Lung (tissue), 12 donors: ENCODE results near the gene MAEA. TPM values are rescaled to one million over a fixed set of nuclear protein-coding genes. Genes with fewer than 3 reads are reported as not detected.

Source experiments
- ATAC-seq: fragments of 200-7000 bp; cut with Tn5 transposase; one replicate; pipeline ENCODE4 v1.9.1; 2020; ENCODE audit warnings: moderate number of reproducible peaks; ENCODE audit not compliant: insufficient read depth, low FRiP score
- DNase-seq, 3 donors: peaks; one replicate each; pipeline ENCODE4 v3.0.0-alpha.2; 2013 to 2017
- H3K27ac ChIP-seq, 2 donors: one replicate each; pipeline ENCODE4 v1.5.1; 2013; ENCODE audit warnings: mild to moderate bottlenecking in 2 of 2, moderate library complexity in 2 of 2, control low read depth in 1 of 2, inconsistent platforms in 1 of 2, low read depth in 1 of 2, low read length in 1 of 2
- H3K27me3 ChIP-seq, 3 donors: one replicate each; pipeline ENCODE4 v1.5.1; 2013; ENCODE audit warnings: low read length in 2 of 3; ENCODE audit not compliant: control insufficient read depth in 3 of 3, insufficient read depth in 3 of 3
- H3K36me3 ChIP-seq, 4 donors: one replicate each; pipeline ENCODE4 v1.5.1; 2013; ENCODE audit warnings: low read length in 4 of 4, mild to moderate bottlenecking in 1 of 4, moderate library complexity in 1 of 4; ENCODE audit not compliant: control insufficient read depth in 4 of 4, insufficient read depth in 4 of 4
- H3K4me1 ChIP-seq, 5 donors: one replicate each; pipeline ENCODE4 v1.5.1; 2013; ENCODE audit warnings: low read length in 5 of 5, mild to moderate bottlenecking in 2 of 5, moderate library complexity in 1 of 5; ENCODE audit not compliant: control insufficient read depth in 5 of 5, insufficient read depth in 5 of 5
- H3K4me3 ChIP-seq: one replicate; pipeline ENCODE4 v1.5.1; 2013; ENCODE audit warnings: mild to moderate bottlenecking, control low read depth, moderate library complexity
- H3K9ac ChIP-seq, 2 donors: one replicate each; pipeline ENCODE4 v1.5.1; 2013; ENCODE audit warnings: low read length in 2 of 2, control low read depth in 1 of 2; ENCODE audit not compliant: insufficient read depth in 1 of 2
- H3K9me3 ChIP-seq, 4 donors: one replicate each; pipeline ENCODE4 v1.5.1; 2013; ENCODE audit warnings: low read length in 3 of 4, mild to moderate bottlenecking in 1 of 4, moderate library complexity in 1 of 4; ENCODE audit not compliant: control insufficient read depth in 4 of 4, insufficient read depth in 3 of 4
- CTCF ChIP-seq: IDR thresholded peaks from 2 replicates; pipeline ENCODE4 v1.5.1; 2012; ENCODE audit warnings: mild to moderate bottlenecking; ENCODE audit errors: control extremely low read depth, extremely low read depth
- WGBS, 2 donors: extraction: QIAGEN DNeasy Blood & Tissue Kit; methylation state at CpG; one replicate each; pipeline ENCODE4 v1.1.7; 2013; 5-methylcytosine and 5-hydroxymethylcytosine counted together
- polyA plus RNA-seq, 2 donors: library from polyadenylated mRNA; stranded (reverse); fragments of 200-250 nt; gene quantifications; one replicate each; pipeline ENCODE4 v1.2.1, GENCODE V29; 2013
- total RNA-seq, 2 donors: library from RNA; depleted of rRNA in 1 of 2; stranded (reverse); fragments of >200 nt in 1 of 2; gene quantifications; one replicate each; pipeline ENCODE4 v1.2.1, GENCODE V29; 2014 to 2021
- donor health status: control.
- donor health status: control.
- donor health status: Bipolar disorder and iron deficiency.
- donor health status: healthy.
- donor health status: DM: yes; HTN: yes; CAD: no.

Gene MAEA
- total and polyA plus RNA-seq, 4 donors: 39.7 to 67.4 (median 60.8) TPM

- WGBS, 2 donors: 86 to 91% methylated on average over 23 to 24 of the region's 24 CpGs
- Histone ChIP-seq H3K27me3 (no peaks in the 10 kb centered on the region), H3K4me3 (no peak overlapping the region), H3K9ac (no peak overlapping the region), H3K36me3 (peaks cover 5 to 38% (median 7%) of the 10 kb centered on the region in 4 donors), H3K4me1 (peaks cover 9 to 24% (median 11%) of the 10 kb centered on the region in 5 donors), H3K9me3 (no peaks in the 10 kb centered on the region), H3K27ac (peak overlapping the region in 1 of 2 donors; percentile 27)
- no peak for TF ChIP-seq CTCF
- ATAC-seq: no peak
- no peak for DNase-seq
These were observed 5.8 kb downstream of the MAEA start for GRCh38 chr4:1295405-1296055.

DNA sequence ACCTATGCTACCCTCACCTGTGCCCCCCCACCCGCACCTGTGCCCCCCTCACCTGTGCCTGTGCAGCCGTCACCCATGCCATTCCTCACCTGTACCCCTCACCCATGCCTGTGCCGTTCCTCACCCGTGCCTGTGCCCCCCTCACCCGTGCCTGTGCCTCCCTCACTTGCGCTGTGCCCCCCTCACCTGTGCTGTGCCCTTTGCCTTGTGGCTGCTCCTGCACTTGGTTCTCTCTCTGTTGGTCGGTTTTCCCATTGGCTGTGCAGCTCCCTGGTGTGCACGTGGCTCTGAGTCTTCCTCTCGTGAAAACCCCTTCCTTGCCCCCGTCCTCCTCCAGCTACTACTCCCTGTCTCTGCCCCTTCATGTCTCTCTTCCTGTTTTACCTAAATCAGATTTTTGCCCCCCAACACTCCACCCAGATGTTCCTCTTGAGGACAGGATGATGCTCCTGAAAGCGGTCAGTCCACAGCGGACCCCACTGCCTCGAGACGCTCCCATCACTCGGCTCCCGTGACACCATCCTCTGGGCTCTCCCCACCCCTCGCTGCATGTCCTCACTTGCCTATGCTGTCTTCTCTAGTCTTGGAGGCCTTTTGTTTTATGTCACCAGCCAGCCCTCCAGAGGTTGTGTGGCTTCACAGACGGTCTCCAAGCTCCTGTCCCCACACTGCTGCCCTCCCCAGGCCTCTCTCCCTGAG lies 6.8 kb downstream of the MAEA start:
- no peak for ATAC-seq
- no peak for DNase-seq
- Histone ChIP-seq H3K36me3 (peaks cover 5 to 41% (median 7%) of the 10 kb centered on the region in 4 donors), H3K4me1 (peaks cover 1 to 21% (median 3%) of the 10 kb centered on the region in 5 donors), H3K4me3 (no peak overlapping the region), H3K9me3 (no peaks in the 10 kb centered on the region), H3K27me3 (no peaks in the 10 kb centered on the region), H3K9ac (no peak overlapping the region), H3K27ac (no peak overlapping the region)
- TF ChIP-seq CTCF: no peak
- 89 to 92% methylated on average over 18 of the region's 18 CpGs for WGBS, 2 donors

DNA sequence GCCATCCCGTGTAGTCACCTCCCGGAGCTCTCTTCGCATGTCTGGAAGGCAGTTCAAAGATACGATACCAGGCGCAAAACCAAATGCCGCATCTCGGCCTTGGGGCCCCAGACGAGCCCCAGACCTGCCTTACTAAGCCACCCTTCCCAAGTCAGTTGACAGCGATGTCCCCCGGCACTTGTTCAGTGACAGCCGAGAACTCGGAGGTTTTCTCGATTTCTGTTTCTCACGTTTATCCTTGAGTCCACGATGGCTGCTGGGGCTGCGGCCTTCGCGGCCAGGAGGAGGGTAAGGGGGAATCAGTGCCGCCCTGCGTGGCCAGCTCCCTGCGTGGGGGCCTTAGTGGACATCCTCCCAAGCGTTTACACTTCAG lies 7.3 kb downstream of the MAEA start:
- TF ChIP-seq CTCF: no peak
- H3K9ac ChIP-seq: no peak overlapping the region
- DNase-seq: no peak

More for the DNA sequence above, 7.3 kb downstream of the MAEA start:
- no peak overlapping the region for H3K27ac ChIP-seq
- no peaks in the 10 kb centered on the region for H3K27me3 ChIP-seq
- no peaks in the 10 kb centered on the region for H3K9me3 ChIP-seq
- no peak overlapping the region for H3K4me3 ChIP-seq
- peaks cover 5 to 41% (median 7%) of the 10 kb centered on the region in 4 donors for H3K36me3 ChIP-seq
- H3K4me1 ChIP-seq: peaks cover 0 to 19% (median 3%) of the 10 kb centered on the region in 5 donors
- WGBS, 2 donors: 93 to 96% methylated on average over 22 of the region's 22 CpGs
- ATAC-seq: no peak
